Measurements from ENCODE around the gene PGBD4. TPM values are rescaled to one million over a fixed set of nuclear protein-coding genes. Genes with fewer than 3 reads are reported as not detected.

Gene PGBD4
- total RNA-seq, 2 donors from 2014 or later, result 1.2 to 1.3 TPM

DNA sequence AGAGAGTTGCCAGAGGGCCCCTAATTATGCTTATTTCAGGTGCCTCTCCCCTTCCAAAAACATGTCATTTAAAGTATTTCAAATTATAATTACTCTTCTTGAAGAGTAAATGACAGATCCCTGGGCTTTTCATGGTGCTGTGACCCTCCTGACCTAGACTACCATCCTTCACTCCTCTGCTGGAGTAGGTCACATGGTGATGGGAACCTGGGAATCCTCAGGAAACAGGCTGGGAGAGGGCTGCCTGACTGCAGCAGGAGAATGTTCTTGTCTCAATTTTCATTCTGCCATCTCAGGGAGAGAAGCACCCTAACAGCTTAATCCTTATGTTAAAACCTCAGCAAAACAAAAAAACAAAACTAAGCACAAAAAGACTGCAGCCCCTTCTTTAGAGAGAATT lies 24.6 kb downstream of the PGBD4 start:
- Histone ChIP-seq H3K36me3 (no peaks in the 10 kb centered on the region), H3K27ac (no peak overlapping the region)
- intact Hi-C loops (cut with DNase I), result no loop called here

DNA sequence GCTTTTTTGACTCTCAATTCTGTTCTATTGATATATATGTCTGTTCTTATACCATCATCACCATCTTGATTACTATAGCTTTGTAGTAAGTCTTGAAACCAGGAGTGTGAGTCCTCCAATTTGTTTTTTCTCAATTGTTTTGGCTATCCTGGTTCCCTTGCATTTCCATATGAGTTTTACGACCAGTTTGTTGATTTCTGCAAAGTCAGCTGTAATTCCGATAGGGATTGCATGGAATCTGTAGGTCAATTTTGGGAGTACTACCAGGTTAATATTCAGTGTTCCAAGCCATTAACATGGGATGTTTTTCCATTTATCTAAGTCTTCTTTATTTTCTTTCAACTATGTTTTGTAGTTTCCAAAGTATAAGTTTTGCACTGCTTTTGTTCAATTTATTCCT lies 27.0 kb downstream of the PGBD4 start:
- 48% methylated on average over 2 of the region's 2 CpGs for WGBS
- intact Hi-C loops (cut with DNase I), result no loop called here
- TF ChIP-seq POLR2AphosphoS5 (IDR thresholded peaks at IDR 0.05) (no peak), POLR2A (IDR thresholded peaks at IDR 0.05) (no peak)
- TF ChIP-seq, protein P1, sequence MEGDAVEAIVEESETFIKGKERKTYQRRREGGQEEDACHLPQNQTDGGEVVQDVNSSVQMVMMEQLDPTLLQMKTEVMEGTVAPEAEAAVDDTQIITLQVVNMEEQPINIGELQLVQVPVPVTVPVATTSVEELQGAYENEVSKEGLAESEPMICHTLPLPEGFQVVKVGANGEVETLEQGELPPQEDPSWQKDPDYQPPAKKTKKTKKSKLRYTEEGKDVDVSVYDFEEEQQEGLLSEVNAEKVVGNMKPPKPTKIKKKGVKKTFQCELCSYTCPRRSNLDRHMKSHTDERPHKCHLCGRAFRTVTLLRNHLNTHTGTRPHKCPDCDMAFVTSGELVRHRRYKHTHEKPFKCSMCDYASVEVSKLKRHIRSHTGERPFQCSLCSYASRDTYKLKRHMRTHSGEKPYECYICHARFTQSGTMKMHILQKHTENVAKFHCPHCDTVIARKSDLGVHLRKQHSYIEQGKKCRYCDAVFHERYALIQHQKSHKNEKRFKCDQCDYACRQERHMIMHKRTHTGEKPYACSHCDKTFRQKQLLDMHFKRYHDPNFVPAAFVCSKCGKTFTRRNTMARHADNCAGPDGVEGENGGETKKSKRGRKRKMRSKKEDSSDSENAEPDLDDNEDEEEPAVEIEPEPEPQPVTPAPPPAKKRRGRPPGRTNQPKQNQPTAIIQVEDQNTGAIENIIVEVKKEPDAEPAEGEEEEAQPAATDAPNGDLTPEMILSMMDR (IDR thresholded peaks at IDR 0.05), result no peak
- H3K9me3 ChIP-seq, result no peaks in the 10 kb centered on the region
- H3K27ac ChIP-seq, result no peak overlapping the region
- no peaks in the 10 kb centered on the region for H3K36me3 ChIP-seq
- no peaks in the 10 kb centered on the region for H3K4me1 ChIP-seq (replicated peaks)
- no peaks in the 10 kb centered on the region for H3K27me3 ChIP-seq (replicated peaks; ENCODE audit: insufficient read depth)
- H3K4me3 ChIP-seq, result no peak overlapping the region
- DNase-seq (ENCODE audit: low spot score), result no peak

More for the DNA sequence above, 24.6 kb downstream of the PGBD4 start:
- Histone ChIP-seq H3K4me3 (no peak overlapping the region), H3K9me3 (no peaks in the 10 kb centered on the region), H3K4me1 (replicated peaks) (no peaks in the 10 kb centered on the region), H3K27me3 (replicated peaks; ENCODE audit: insufficient read depth) (no peaks in the 10 kb centered on the region)
- DNase-seq (ENCODE audit: low spot score), result no peak
- TF ChIP-seq, protein P1 (IDR thresholded peaks at IDR 0.05), result no peak
- TF ChIP-seq POLR2A (IDR thresholded peaks at IDR 0.05), result no peak

DNA sequence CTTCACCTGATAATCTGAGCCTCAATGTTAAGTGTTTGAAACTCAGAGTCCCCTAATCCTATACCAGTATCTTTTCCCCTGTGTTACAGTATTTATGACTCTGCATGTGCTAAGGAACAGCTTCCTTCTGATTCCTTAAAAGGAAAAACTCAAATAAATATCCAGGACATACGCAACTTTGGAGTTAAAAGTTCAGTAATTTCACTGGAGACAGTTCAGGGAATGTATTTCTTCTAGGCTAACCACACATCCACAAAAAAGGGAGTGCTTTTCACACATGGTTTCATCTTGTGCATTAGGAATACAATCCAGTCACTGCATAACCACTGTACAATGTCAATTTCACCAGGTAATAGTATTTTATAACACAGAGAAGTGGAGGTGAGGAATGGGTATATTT lies 31.0 kb downstream of the PGBD4 start:
- 100% methylated on average over 1 of the region's 1 CpG for WGBS
- no peak for DNase-seq (ENCODE audit: low spot score)

DNA sequence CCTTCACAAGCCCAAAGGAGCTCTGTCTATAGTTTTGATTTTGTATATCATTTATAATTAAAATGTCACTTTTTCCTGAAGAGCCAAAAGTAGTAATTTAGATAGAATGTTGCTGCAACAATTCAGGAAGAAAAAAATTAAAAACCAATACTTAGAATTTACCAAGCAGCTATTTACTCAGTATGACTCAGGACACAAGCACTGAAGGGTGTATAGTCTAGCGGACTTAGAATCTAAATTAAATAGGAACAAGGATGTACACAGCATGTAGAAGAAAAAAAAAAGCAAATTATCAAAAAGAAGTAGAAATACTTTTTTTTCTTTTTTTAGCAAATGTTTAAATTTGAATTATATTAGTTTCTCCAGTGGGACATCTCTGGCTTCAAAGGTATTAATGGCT lies 31.6 kb downstream of the PGBD4 start:
- WGBS, result 90% methylated on average over 1 of the region's 1 CpG

More for the DNA sequence above, 31.0 kb downstream of the PGBD4 start:
- Histone ChIP-seq H3K4me3 (no peak overlapping the region), H3K4me1 (replicated peaks) (no peaks in the 10 kb centered on the region), H3K27me3 (replicated peaks; ENCODE audit: insufficient read depth) (no peaks in the 10 kb centered on the region), H3K36me3 (no peaks in the 10 kb centered on the region), H3K27ac (no peak overlapping the region), H3K9me3 (no peaks in the 10 kb centered on the region)
- TF ChIP-seq POLR2A (IDR thresholded peaks at IDR 0.05) (no peak), POLR2AphosphoS5 (IDR thresholded peaks at IDR 0.05) (no peak)
- TF ChIP-seq, protein P1 (IDR thresholded peaks at IDR 0.05), result no peak
- intact Hi-C loops (cut with DNase I), result no loop called here

More for the DNA sequence above, 31.6 kb downstream of the PGBD4 start:
- no peaks in the 10 kb centered on the region for H3K9me3 ChIP-seq
- no peak for TF ChIP-seq POLR2A (IDR thresholded peaks at IDR 0.05)
- TF ChIP-seq, protein P1 (IDR thresholded peaks at IDR 0.05), result no peak
- no peak for TF ChIP-seq POLR2AphosphoS5 (IDR thresholded peaks at IDR 0.05)
- DNase-seq (ENCODE audit: low spot score), result no peak
- H3K4me3 ChIP-seq, result no peak overlapping the region
- no peaks in the 10 kb centered on the region for H3K4me1 ChIP-seq (replicated peaks)
- H3K27me3 ChIP-seq (replicated peaks; ENCODE audit: insufficient read depth), result no peaks in the 10 kb centered on the region
- intact Hi-C loops (cut with DNase I), result no loop called here
- no peaks in the 10 kb centered on the region for H3K36me3 ChIP-seq
- no peak overlapping the region for H3K27ac ChIP-seq

All from prostate gland (tissue), 2 donors.